ES-I3 (cell line): ENCODE measurements around the gene ZBTB16.

Source experiments
- H3K36me3 ChIP-seq: 2 replicates; pipeline ENCODE4 v1.6.1; 2013; ENCODE audit warnings: mild to moderate bottlenecking, low read length, control low read depth, moderate library complexity; ENCODE audit not compliant: insufficient read depth
- H3K4me1 ChIP-seq: 2 replicates; pipeline ENCODE4 v1.6.1; 2013; ENCODE audit warnings: mild to moderate bottlenecking, control low read depth, low read length; ENCODE audit not compliant: insufficient read depth
- H3K9ac ChIP-seq: 2 replicates; pipeline ENCODE4 v1.6.1; 2013; ENCODE audit warnings: low read depth, mild to moderate bottlenecking, low read length, moderate library complexity
- H3K9me3 ChIP-seq: 2 replicates; pipeline ENCODE4 v1.6.1; 2013; ENCODE audit warnings: mild to moderate bottlenecking, low read length, moderate library complexity; ENCODE audit not compliant: control insufficient read depth, insufficient read depth

ZBTB16 gene

GRCh38 chr11:114256967-114257286, 197.4 kb downstream of the ZBTB16 start:
- H3K36me3 ChIP-seq: no peaks in the 10 kb centered on the region
- peaks cover 15% of the 10 kb centered on the region for H3K4me1 ChIP-seq
- no peak overlapping the region for H3K9ac ChIP-seq
- H3K9me3 ChIP-seq: no peaks in the 10 kb centered on the region

GRCh38 chr11:114257621-114258558, 198.4 kb downstream of the ZBTB16 start:
- Histone ChIP-seq H3K9me3 (no peaks in the 10 kb centered on the region), H3K36me3 (no peaks in the 10 kb centered on the region), H3K9ac (no peak overlapping the region; the same call in 1 of the 2 replicates), H3K4me1 (peaks cover 14% of the 10 kb centered on the region)

DNA sequence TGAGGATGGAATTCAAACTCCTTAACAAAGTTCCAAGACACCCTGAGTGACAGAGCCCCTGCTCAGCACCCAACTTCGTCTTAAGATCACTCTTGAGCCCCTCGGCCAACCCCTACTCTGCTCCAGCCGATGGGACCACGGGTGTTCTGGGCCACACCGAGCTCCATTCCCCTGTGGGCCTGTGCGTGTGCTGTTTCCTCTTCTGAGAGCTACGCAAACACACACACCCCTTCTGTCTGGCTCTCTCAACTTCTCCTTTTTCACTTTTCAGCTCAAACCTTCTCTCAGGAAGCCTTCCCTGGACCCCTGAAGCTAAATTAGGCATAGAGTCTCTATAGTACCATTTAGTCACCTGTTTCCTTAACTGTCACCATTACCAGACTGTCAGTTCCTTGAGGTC, 199.2 kb downstream of the ZBTB16 start:
- H3K9me3 ChIP-seq: no peaks in the 10 kb centered on the region
- H3K4me1 ChIP-seq: peaks cover 14% of the 10 kb centered on the region
- no peaks in the 10 kb centered on the region for H3K36me3 ChIP-seq
- H3K9ac ChIP-seq: no peak overlapping the region

DNA sequence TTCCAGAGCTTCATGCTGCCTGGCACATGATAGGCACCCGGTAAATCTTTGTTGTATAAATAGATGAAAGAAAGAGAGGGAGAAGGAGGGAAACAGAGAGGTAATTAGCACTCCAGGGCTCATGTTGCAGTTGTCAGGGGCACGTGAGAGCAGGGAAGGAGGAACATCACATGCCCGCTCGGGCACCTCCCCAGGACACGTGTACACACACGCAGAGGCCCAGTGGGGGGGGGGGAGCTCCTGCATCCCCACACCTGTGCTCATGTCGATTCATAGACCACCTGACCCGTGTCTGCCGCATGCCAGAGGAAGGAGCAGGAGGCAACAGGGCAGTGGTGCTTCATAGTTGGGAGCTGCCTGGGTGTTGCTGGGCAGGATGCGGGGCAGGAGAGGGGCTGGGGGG, 199.6 kb downstream of the ZBTB16 start:
- H3K9ac ChIP-seq: no peak overlapping the region
- no peaks in the 10 kb centered on the region for H3K36me3 ChIP-seq
- no peaks in the 10 kb centered on the region for H3K9me3 ChIP-seq
- H3K4me1 ChIP-seq: peaks cover 14% of the 10 kb centered on the region

DNA sequence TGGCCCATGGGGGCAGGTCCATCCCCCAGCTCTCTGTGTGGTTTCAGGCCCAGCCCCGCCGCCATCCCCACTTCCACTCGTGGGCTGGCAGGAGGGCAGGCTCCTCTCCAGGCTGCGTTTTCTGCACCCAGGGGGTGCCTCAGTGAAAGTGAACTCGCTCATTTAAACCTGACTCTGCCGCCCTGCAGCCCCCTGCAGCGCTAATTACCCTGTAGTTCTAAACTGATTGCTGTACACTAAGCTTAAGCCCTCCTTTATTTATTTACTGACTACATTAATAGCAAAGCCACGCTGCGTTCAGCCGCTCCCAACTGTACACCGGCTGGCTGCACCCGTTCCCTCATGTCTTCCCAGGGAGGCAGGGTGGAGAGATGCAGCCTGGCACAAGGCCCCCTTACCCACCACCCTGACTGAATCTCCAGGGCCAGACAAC, 200.1 kb downstream of the ZBTB16 start:
- no peaks in the 10 kb centered on the region for H3K9me3 ChIP-seq
- H3K9ac ChIP-seq: no peak overlapping the region
- no peaks in the 10 kb centered on the region for H3K36me3 ChIP-seq
- peaks cover 14% of the 10 kb centered on the region for H3K4me1 ChIP-seq

- Histone ChIP-seq H3K9me3 (no peaks in the 10 kb centered on the region), H3K9ac (no peak overlapping the region), H3K4me1 (peaks cover 15% of the 10 kb centered on the region), H3K36me3 (no peaks in the 10 kb centered on the region)
Observed at GRCh38 chr11:114260077-114260476, 200.6 kb downstream of the ZBTB16 start.

DNA sequence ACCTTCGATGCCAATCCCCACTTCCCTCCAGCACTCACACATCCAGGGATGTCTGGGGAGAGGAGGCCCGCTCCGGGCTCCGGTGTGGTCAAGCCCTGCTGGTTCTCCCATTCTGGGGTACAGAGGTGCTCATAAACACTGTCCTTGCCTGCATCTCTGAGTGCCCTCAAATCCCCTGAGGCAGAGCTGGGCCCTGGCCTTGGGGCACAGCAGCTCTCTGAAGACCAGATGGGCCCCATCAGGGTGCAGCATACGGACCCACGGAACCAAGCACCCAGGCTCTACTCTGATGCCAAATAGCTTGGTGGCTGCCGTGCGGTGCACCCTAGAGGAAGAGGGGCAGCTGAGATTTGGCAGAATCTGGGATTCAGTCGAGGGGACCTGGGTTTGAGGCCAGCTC, 201.0 kb downstream of the ZBTB16 start:
- Histone ChIP-seq H3K36me3 (no peaks in the 10 kb centered on the region), H3K9me3 (no peaks in the 10 kb centered on the region), H3K4me1 (peaks cover 17% of the 10 kb centered on the region), H3K9ac (no peak overlapping the region)

- no peaks in the 10 kb centered on the region for H3K36me3 ChIP-seq
- H3K9ac ChIP-seq: no peak overlapping the region
- H3K4me1 ChIP-seq: peaks cover 9% of the 10 kb centered on the region
- no peaks in the 10 kb centered on the region for H3K9me3 ChIP-seq
Observed at GRCh38 chr11:114261791-114262190, 202.3 kb downstream of the ZBTB16 start.

- Histone ChIP-seq H3K9me3 (no peaks in the 10 kb centered on the region), H3K4me1 (peaks cover 3% of the 10 kb centered on the region; the same call in 1 of the 2 replicates), H3K9ac (no peak overlapping the region), H3K36me3 (no peaks in the 10 kb centered on the region)
Observed at GRCh38 chr11:114262681-114263512, 203.4 kb downstream of the ZBTB16 start.

DNA sequence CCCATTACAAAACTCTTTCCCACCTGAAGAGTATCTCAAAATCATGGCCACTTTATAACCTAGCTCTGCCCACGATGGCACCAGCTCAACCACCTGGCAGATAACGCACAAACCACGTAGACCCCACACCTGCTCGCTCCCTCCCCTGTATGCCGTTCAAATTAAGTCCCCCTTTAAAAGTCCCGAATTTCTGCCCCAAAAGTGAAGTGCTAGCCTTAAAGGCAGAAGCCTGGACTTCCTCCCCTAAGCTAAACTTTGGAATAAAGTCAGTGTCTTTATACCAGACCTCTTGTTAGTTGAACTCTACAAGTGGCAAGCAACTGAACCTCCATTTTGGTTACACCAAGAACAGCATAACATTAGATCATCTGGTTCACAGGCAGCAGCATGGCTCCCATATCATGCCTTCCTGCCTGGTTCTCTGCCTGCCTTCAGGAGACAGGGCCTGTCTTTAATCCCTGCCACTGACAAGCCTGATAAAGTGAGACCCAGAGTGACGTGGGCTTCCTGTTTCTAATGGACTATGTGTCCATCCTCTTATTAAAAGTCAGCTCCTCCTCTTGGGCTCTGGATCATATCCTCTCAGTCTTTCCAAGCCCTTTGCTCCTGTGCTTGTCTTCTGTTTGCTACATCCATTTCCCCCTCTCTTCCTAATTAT, 204.1 kb downstream of the ZBTB16 start:
- Histone ChIP-seq H3K9ac (no peak overlapping the region), H3K9me3 (no peaks in the 10 kb centered on the region), H3K36me3 (no peaks in the 10 kb centered on the region), H3K4me1 (0 out of 2 replicates have a peak, but pooled peaks cover 3% of the 10 kb centered on the region)

DNA sequence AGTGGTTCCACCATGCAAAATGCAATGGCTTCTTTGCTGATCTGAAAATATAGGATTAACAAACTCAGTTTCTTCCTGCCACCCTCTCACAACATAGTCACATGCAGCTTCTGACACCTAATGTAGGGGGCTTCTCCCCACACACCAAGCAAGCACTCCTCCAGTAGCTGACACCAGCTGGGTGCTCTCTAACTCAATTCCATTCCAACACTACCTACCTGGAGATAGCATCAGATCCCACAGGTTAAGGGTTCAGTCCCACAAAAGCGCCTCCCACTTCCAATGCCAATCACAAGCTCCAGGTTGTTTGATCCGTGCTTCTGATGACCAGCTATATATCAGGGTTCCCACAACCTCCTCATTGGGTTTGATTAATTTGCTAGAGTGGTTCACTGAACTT, 204.9 kb downstream of the ZBTB16 start:
- Histone ChIP-seq H3K9ac (no peak overlapping the region), H3K36me3 (no peaks in the 10 kb centered on the region), H3K4me1 (0 out of 2 replicates have a peak, but pooled peaks cover 3% of the 10 kb centered on the region), H3K9me3 (no peaks in the 10 kb centered on the region)

GRCh38 chr11:114265122-114265878, 205.8 kb downstream of the ZBTB16 start:
- no peak overlapping the region for H3K9ac ChIP-seq
- H3K9me3 ChIP-seq: no peaks in the 10 kb centered on the region
- H3K36me3 ChIP-seq: no peaks in the 10 kb centered on the region
- 0 out of 2 replicates have a peak, but pooled peaks cover 3% of the 10 kb centered on the region for H3K4me1 ChIP-seq

DNA sequence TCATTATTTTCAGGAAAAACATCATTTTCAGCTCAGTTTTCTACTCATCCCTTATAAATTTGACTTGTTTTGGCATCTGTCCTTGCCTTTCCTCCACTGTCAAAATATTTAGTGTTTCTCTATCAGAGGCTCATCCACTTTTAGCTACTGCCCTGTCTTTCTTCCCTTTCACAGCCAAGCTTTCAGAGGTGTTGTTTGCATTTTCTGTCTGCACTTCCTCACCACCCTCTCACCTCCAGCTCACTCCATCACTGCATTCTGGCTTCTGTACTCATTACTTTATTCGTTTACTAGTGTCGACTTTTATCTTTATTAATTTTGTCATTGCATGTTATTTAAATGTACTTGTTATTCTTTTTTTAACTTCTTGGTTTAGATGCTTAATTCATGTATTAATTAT, 210.0 kb downstream of the ZBTB16 start:
- 0 out of 2 replicates have a peak, but pooled peaks cover 3% of the 10 kb centered on the region for H3K4me1 ChIP-seq
- H3K9me3 ChIP-seq: no peaks in the 10 kb centered on the region
- no peaks in the 10 kb centered on the region for H3K36me3 ChIP-seq
- no peak overlapping the region for H3K9ac ChIP-seq
